GM18907 (cell line): ENCODE measurements around the gene OLFM2.
"Not testable (repeated sequence)": the region's sequence is repeated elsewhere in the genome, so short reads cannot be mapped to it uniquely, and the experiment has no call there.

Experiments used
- ATAC-seq: cut with Tn5 transposase; IDR thresholded peaks from one replicate; pipeline ENCODE4 v1.9.1; 2021; ENCODE audit warnings: mild to moderate bottlenecking, moderate library complexity; ENCODE audit not compliant: unreplicated experiment

OLFM2 gene

GRCh38 chr19:9836021-9836420 is 100.3 kb downstream of the OLFM2 start:
- ATAC-seq = no peak

DNA sequence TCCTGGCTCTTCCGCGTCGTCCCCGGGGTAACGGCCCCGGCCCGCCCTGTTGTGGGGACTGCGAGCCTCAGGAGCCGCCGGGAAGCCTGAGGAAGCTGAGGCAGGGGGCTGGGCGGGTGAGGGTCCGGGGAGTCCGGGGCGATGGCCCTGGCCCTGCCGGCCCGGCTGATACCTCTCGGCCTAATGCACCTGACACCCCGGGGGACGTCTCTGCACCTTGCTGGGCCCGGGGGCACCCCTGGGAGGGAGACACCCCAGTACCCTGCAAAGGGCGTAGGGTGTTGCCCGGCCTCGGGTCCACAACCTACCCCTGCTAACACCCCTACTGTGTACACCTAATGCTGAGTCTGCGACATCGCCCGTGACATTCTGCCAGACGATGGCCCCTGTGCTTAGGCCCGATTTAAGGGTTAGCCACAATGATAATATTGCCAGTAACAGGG is 100.8 kb downstream of the OLFM2 start:
- peak; percentile 27 for ATAC-seq

GRCh38 chr19:9834726-9835506 is 101.4 kb downstream of the OLFM2 start, which contains the start of gene PIN1:
TSS of gene PIN1 (plus strand) at chr19:9835318. CDS start at chr19:9835345, 27 bp downstream.
- peak; percentile 92 for ATAC-seq

DNA sequence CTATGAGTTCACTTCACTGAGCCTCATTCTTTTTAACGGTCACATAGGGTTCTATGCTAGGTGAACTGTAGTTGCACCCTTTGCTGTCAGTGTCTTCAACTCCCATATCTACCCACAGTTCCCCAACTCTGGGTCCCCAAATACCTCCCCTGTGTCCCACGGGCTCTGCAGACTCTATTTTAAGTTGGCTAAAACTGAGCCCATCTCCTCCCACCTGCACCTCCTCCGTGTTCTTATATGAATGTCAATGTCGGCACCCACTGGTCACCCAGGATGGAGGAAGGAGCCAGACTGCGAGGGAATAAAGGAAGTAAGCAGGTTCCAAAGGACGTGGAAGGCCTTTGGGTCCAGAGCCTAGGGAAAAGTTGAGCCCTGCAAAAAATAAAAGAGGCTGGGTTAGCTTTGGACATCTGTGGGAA is 102.0 kb downstream of the OLFM2 start:
- no peak for ATAC-seq

GRCh38 chr19:9828551-9829063 is 107.7 kb downstream of the OLFM2 start:
- no peak for ATAC-seq

DNA sequence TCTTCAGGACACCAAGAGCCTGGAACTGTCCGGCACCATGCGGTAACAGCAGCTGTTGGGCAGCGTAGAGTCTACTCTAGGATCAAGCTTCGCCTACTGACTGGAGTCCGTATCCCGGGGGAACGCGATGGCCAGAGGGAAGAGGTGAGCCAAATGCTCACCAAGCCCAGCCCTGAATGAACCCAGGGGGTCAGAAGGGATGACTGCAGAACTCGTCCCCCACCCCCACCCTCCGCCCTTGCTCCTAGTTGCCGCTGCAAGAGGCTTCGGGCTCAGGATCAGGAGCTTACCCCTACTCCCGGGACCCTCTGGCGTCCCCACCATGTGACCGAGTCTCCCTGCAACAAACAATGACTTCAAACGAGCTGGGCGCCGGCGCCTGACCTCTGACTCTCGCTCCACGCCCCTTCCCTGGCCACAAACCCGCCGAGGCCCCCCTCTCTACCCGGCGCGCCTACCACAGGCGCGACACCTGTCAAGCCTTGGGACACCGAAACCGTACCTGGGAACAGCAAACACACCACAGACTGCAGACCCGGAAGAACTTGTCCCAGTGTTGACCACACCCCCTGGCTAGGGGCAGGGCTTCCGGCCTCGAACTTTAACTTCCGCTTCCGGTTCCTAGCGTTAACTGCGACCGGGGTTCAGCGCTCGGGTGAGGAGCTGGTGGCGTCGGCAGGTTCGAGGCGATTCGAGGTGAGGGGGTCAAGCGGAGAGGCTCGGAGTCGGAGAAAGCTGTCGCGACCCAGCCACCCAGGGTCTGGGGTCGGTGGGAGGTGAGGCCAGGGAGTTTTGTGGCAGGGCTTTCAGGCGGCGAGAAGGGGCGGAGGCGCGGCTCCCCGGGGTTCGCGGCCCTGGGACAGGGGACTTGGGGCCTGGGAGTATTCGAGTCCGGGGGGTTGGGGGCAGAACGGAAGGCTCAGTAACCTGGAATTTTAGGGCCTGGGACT is 108.8 kb downstream of the OLFM2 start, which contains the start of gene UBL5:
TSS of gene UBL5 (plus strand) at position 630 of the 950 bp plus-strand sequence. CDS start 420 bp downstream, outside the sequence.
- ATAC-seq = peak; percentile 87

DNA sequence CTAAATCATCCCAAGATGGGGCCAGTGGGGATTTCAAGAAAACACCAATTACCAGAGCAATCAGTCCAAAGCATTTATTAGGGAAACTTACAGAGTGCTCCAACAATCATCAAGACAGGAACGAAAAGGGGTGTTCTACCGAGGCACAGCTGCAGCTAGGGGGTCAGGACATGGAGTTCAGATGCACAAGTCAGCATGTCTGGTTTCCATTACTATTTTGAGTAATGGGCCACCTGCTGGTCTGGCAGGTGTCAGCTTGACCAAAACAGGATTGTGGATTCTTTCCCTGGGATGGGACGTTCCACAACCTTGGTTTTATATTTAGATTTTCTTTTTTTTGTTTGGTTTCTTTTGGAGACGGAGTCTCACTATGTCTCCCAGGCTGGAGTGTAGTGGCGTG is 112.5 kb downstream of the OLFM2 start:
- no peak for ATAC-seq

- ATAC-seq = not testable (repeated sequence)
Measured at GRCh38 chr19:9820034-9820433, 116.3 kb downstream of the OLFM2 start.

DNA sequence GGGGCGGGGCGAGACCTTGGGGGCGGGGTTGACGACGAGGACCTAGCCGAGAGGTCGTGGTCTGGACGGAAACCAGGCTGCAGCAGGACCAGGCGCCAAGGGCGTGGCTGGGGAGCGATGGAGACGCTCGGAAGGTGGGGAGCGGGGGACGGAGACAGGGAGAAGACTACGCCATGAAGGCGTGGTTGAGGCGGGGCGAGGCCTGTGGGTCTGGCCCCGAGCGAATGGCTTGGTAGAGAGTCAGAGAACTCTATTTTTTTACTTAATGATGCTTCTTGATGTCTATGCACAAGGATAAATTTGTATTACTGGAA is 116.8 kb downstream of the OLFM2 start:
- no peak for ATAC-seq

DNA sequence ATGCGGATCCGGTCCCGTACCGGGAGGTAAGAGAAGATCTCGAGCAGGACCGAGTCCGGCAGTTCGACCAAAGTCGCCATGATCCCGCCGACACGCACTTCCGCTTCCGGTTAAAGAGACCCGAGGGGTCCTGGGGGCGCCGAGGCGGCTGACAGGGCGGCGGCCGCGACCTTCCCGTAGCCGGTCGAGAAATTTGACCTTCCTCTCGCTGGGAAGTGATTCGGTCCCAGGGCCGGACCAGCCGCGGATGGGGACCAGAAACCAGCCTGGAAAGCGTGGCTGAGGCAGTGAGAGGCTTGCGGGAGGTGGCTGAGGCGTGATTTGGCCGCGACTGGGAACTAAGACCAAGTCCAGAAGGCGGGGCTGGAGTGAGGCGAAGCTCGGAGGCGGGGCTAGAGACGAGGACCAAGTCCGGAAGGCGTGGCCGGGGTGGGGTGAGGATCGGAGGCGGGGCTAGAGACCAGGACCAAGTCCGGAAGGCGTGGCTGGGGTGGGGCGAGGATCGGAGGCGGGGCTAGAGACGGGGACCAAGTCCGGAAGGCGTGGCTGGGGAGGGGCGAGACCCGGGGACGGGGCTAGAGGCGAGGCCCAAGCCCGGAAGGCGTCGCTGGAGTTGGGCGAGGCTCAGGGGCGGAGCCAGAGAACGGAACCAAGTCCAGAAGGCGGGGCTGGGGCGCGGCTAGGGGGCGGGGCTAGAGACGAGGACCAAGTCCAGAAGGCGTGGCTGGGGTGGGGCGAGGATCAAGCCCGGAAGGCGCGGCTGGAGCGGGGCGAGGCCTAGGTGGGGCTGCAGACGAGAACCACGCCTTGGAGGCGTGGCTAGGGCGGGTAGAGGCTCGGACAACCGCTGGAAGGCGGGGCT is 117.3 kb downstream of the OLFM2 start, which contains the start of gene FBXL12:
TSS of gene FBXL12 (minus strand) at position 346 of the 862 bp plus-strand sequence. CDS start at position 80, 266 bp downstream.
- peak; percentile 87 for ATAC-seq

DNA sequence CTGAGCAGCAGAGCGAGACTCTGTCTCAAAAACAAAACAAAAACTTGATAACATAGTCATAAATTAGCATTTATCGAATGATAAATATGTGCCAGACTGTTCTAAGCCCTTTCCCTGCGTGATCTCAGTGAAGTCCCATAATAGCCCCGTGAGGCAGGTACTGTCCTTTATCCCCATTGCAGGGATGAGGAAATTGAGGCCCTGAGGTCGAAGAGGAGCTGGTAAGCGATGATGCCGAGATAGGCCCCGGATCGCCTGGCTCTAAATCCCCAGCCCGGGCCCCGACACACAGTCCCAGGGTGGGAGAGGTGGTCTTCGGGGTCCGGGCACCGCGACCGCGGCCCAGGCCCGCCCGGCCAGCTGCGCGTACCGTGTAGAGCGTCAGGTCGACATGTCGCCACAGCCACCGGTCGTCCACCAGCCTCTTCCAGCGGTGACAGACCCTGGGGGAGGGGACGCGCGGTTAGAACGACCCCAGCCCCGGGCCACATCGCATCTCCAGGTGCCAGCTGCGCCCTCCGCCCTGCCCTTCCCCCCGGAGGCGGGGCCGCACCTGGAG is 118.1 kb downstream of the OLFM2 start:
- no peak for ATAC-seq

GRCh38 chr19:9811139-9811538 is 125.2 kb downstream of the OLFM2 start:
- no peak for ATAC-seq

GRCh38 chr19:9808855-9809824 is 127.2 kb downstream of the OLFM2 start:
- ATAC-seq = no peak

DNA sequence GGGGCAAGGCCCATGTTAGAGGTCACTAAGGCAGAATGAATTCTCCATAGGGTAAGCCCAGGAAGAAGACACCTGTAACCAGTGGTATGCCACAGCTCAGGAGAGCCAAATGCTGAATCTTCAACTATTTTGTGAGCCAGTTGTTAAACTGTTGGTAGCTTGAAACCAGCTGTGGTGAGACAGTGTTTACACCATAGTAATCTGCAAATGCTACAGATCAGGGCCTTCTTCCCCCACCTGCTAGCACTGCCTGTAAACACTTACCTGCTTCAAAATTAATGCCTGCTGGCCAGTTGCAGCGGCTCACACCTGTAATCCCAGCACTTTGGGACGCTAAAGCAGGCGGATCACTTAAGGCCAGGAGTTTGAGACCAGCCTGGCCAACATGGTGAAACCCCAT is 129.5 kb downstream of the OLFM2 start:
- no peak for ATAC-seq
